Muscle of leg (tissue), 11 donors: ENCODE data around the gene NT5C3B. TPM values are rescaled to one million over a fixed set of nuclear protein-coding genes. Genes with fewer than 3 reads are reported as not detected.
A peak's percentile ranks its signal among the peaks of the same experiment; 100 is the strongest.

Experiments
- DNase-seq: peaks from one replicate; pipeline ENCODE4 v3.0.0; 2013
- H3K27ac ChIP-seq: one replicate; pipeline ENCODE4 v1.5.1; 2013; ENCODE audit warnings: mild to moderate bottlenecking, low read length, control low read depth
- H3K27me3 ChIP-seq: one replicate; pipeline ENCODE4 v1.6.1; 2013; ENCODE audit warnings: low read length; ENCODE audit not compliant: control insufficient read depth, insufficient read depth
- H3K36me3 ChIP-seq: one replicate; pipeline ENCODE4 v1.6.1; 2013; ENCODE audit warnings: low read length; ENCODE audit not compliant: control insufficient read depth, insufficient read depth
- H3K4me1 ChIP-seq: one replicate; pipeline ENCODE4 v1.6.1; 2013; ENCODE audit warnings: low read length; ENCODE audit not compliant: control insufficient read depth, insufficient read depth
- H3K4me3 ChIP-seq: one replicate; pipeline ENCODE4 v1.5.1; 2013; ENCODE audit warnings: low read length, control low read depth
- H3K9me3 ChIP-seq: replicated peaks from 2 replicates; pipeline ENCODE4 v1.6.1; 2013; ENCODE audit warnings: low read depth, low read length; ENCODE audit not compliant: control insufficient read depth
- WGBS: methylation state at CpG from one replicate; pipeline ENCODE4 v1.1.5; 2013; ENCODE audit warnings: missing lambda C conversion rate; ENCODE audit not compliant: insufficient coverage; 5-methylcytosine and 5-hydroxymethylcytosine counted together
- polyA plus RNA-seq, 8 donors: library from polyadenylated mRNA; unstranded; fragments of 120-200 nt; gene quantifications; one replicate each; pipeline versions ENCODE4 v1.2.1 to v1.2.3, GENCODE V29; 2013; ENCODE audit warnings: inconsistent platforms in 1 of 8, low replicate concordance in 1 of 8; ENCODE audit not compliant: insufficient read length in 8 of 8, insufficient read depth in 1 of 8
- total RNA-seq: library from RNA; stranded (reverse); fragments of 120-200 nt; gene quantifications from one replicate; pipeline ENCODE4 v1.2.4, GENCODE V29; 2013

Gene NT5C3B
- total and polyA plus RNA-seq, 9 donors: 36.8 to 60.1 (median 48.1) TPM

DNA sequence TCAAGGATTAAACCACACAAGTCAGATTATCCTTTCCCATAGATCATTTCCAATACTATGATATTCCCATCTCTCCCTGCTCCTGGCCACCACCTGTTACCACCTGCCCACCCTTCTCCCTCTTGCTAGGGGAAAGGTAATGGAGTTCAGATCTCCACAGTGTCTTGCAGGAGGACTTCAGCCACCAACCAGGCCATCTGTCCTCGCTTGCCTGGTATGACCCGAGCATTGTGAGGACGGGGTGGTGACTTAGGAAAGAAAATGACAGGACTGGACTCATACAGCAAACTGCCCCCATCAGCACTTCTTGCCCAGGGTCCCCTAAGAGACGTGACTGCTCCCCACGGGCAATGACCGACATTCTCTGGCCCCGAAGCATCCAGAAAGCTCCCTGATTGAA lies 12.5 kb downstream of the NT5C3B start:
- H3K36me3 ChIP-seq: peaks cover 67% of the 10 kb centered on the region
- H3K4me1 ChIP-seq: no peaks in the 10 kb centered on the region
- no peak for DNase-seq
- no peak overlapping the region for H3K27ac ChIP-seq
- no peak overlapping the region for H3K4me3 ChIP-seq
- H3K9me3 ChIP-seq: no peaks in the 10 kb centered on the region
- WGBS: 80% methylated on average over 2 of the region's 7 CpGs
- no peaks in the 10 kb centered on the region for H3K27me3 ChIP-seq

- no peak for DNase-seq
- no peaks in the 10 kb centered on the region for H3K4me1 ChIP-seq
- H3K27ac ChIP-seq: no peak overlapping the region
- no peaks in the 10 kb centered on the region for H3K27me3 ChIP-seq
- no peak overlapping the region for H3K4me3 ChIP-seq
- H3K9me3 ChIP-seq: no peaks in the 10 kb centered on the region
- peaks cover 68% of the 10 kb centered on the region for H3K36me3 ChIP-seq
- no CpG with 5 or more reads among the region's 1 CpG for WGBS
Measured at GRCh38 chr17:41823141-41823524, 12.9 kb downstream of the NT5C3B start.

GRCh38 chr17:41822216-41823140 lies 13.6 kb downstream of the NT5C3B start:
- no peak overlapping the region for H3K4me3 ChIP-seq
- H3K27ac ChIP-seq: no peak overlapping the region
- peaks cover 67% of the 10 kb centered on the region for H3K36me3 ChIP-seq
- H3K9me3 ChIP-seq: no peaks in the 10 kb centered on the region
- no peaks in the 10 kb centered on the region for H3K27me3 ChIP-seq
- no peaks in the 10 kb centered on the region for H3K4me1 ChIP-seq
- DNase-seq: no peak
- 75% methylated on average over 10 of the region's 12 CpGs for WGBS

- Histone ChIP-seq H3K9me3 (no peaks in the 10 kb centered on the region), H3K4me3 (no peak overlapping the region), H3K36me3 (peaks cover 64% of the 10 kb centered on the region), H3K4me1 (no peaks in the 10 kb centered on the region), H3K27ac (no peak overlapping the region), H3K27me3 (no peaks in the 10 kb centered on the region)
- 89% methylated on average over 4 of the region's 14 CpGs for WGBS
- no peak for DNase-seq
Measured at GRCh38 chr17:41821776-41822175, 14.3 kb downstream of the NT5C3B start.

DNA sequence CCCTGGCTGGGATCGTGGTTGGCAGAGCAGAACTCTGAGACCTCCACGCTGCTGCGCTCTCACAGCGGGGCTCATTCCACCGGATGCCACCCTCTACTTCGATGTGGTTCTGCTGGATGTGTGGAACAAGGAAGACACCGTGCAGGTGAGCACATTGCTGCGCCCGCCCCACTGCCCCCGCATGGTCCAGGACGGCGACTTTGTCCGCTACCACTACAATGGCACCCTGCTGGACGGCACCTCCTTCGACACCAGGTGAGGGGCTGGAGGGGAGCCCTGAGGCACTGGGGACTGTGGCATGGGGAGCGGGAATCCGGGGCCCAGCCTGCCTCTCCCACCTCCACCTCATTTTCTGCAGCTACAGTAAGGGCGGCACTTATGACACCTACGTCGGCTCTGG lies 18.0 kb downstream of the NT5C3B start:
- Histone ChIP-seq H3K4me1 (peaks cover 13% of the 10 kb centered on the region), H3K27ac (no peak overlapping the region), H3K27me3 (no peaks in the 10 kb centered on the region), H3K4me3 (no peak overlapping the region), H3K9me3 (no peaks in the 10 kb centered on the region), H3K36me3 (peaks cover 43% of the 10 kb centered on the region)
- no peak for DNase-seq
- WGBS: 100% methylated on average over 14 of the region's 20 CpGs

- Histone ChIP-seq H3K9me3 (no peaks in the 10 kb centered on the region), H3K4me1 (peaks cover 20% of the 10 kb centered on the region), H3K4me3 (no peak overlapping the region), H3K36me3 (peaks cover 32% of the 10 kb centered on the region), H3K27me3 (no peaks in the 10 kb centered on the region), H3K27ac (no peak overlapping the region)
- no peak for DNase-seq
- WGBS: 91% methylated on average over 17 of the region's 23 CpGs
Measured at GRCh38 chr17:41816637-41817320, 19.3 kb downstream of the NT5C3B start.

- DNase-seq: no peak
- Histone ChIP-seq H3K4me3 (peak overlapping the region; percentile 83), H3K4me1 (peaks cover 33% of the 10 kb centered on the region), H3K9me3 (no peaks in the 10 kb centered on the region), H3K27ac (peak overlapping the region; percentile 90), H3K36me3 (peaks cover 20% of the 10 kb centered on the region), H3K27me3 (peaks cover 2% of the 10 kb centered on the region)
- WGBS: 0% methylated on average over 1 of the region's 1 CpG
Measured at GRCh38 chr17:41814195-41814594, 21.8 kb downstream of the NT5C3B start.

GRCh38 chr17:41813699-41814124 lies 22.3 kb downstream of the NT5C3B start:
- Histone ChIP-seq H3K4me3 (peak overlapping the region; percentile 83), H3K36me3 (peaks cover 24% of the 10 kb centered on the region), H3K4me1 (peaks cover 33% of the 10 kb centered on the region), H3K9me3 (no peaks in the 10 kb centered on the region), H3K27ac (peak overlapping the region; percentile 90), H3K27me3 (peaks cover 2% of the 10 kb centered on the region)
- 0% methylated on average over 1 of the region's 9 CpGs for WGBS
- no peak for DNase-seq

GRCh38 chr17:41813152-41813680 lies 22.8 kb downstream of the NT5C3B start:
- H3K4me3 ChIP-seq: peak overlapping the region; percentile 83
- H3K36me3 ChIP-seq: peaks cover 26% of the 10 kb centered on the region
- H3K9me3 ChIP-seq: no peaks in the 10 kb centered on the region
- no peak for DNase-seq
- H3K27ac ChIP-seq: peak overlapping the region; percentile 90
- H3K4me1 ChIP-seq: peaks cover 33% of the 10 kb centered on the region
- WGBS: 3% methylated on average over 8 of the region's 12 CpGs
- H3K27me3 ChIP-seq: peaks cover 2% of the 10 kb centered on the region
